GM12878 (cell line): Measurements from ENCODE around the gene PRADC1. TPM values are rescaled to one million over a fixed set of nuclear protein-coding genes. Genes with fewer than 3 reads are reported as not detected.

Experiments used
- BRCA1 ChIP-seq: IDR thresholded peaks from 2 replicates; pipeline ENCODE4 v1.6.1; 2011; ENCODE audit warnings: low read depth, low read length, improper control_type of control experiment
- CHD1 ChIP-seq: IDR thresholded peaks from 2 replicates; pipeline ENCODE4 v1.6.1; 2012; ENCODE audit warnings: low read depth, low read length, improper control_type of control experiment
- CUX1 ChIP-seq: IDR thresholded peaks from 2 replicates; pipeline ENCODE4 v1.6.1; 2012; ENCODE audit warnings: improper control_type of control experiment, low read depth, low read length; ENCODE audit not compliant: insufficient replicate concordance
- EP300 ChIP-seq, 2 experiments: fragments of 150-350 bp in 1 of 2; IDR thresholded peaks; 2 replicates each; pipeline ENCODE4 v1.6.1; 2011 to 2012; ENCODE audit warnings: low read depth in 2 of 2, low read length in 2 of 2, borderline replicate concordance in 1 of 2, improper control_type of control experiment in 1 of 2, inconsistent platforms in 1 of 2; ENCODE audit not compliant: control insufficient read depth in 1 of 2
- FOXM1 ChIP-seq: IDR thresholded peaks from 2 replicates; pipeline ENCODE4 v1.6.1; 2012; ENCODE audit warnings: low read depth, mild to moderate bottlenecking, inconsistent platforms, low read length, moderate library complexity
- GABPA ChIP-seq: IDR thresholded peaks from 2 replicates; pipeline ENCODE4 v1.6.1; 2014; ENCODE audit warnings: antibody characterized with exemption, low read depth, mild to moderate bottlenecking, inconsistent platforms
- HCFC1 ChIP-seq: fragments of 150-350 bp; IDR thresholded peaks from 2 replicates; pipeline ENCODE4 v1.6.1; 2014; ENCODE audit warnings: low read length
- MYB ChIP-seq: fragments of 150-350 bp; IDR thresholded peaks from 2 replicates; pipeline ENCODE4 v1.6.1; 2014; ENCODE audit warnings: mild to moderate bottlenecking, low read depth, low read length, borderline replicate concordance
- MYC ChIP-seq: IDR thresholded peaks from 2 replicates; pipeline ENCODE4 v1.6.1; 2011; ENCODE audit warnings: mild to moderate bottlenecking, low read length, moderate library complexity, inconsistent platforms; ENCODE audit not compliant: insufficient read depth, insufficient replicate concordance, insufficient read length, severe bottlenecking
- PAX5 ChIP-seq: IDR thresholded peaks from 2 replicates; pipeline ENCODE4 v1.6.1; 2011; ENCODE audit warnings: low read depth, low read length, borderline replicate concordance
- RELB ChIP-seq: fragments of 450-650 bp; IDR thresholded peaks from 2 replicates; pipeline ENCODE4 v1.6.1; 2017; ENCODE audit warnings: low read depth, mild to moderate bottlenecking, moderate library complexity
- SMAD5 ChIP-seq: IDR thresholded peaks from 2 replicates; pipeline ENCODE4 v1.6.1; 2016; ENCODE audit warnings: antibody characterized with exemption, low read depth
- STAT1 ChIP-seq: fragments of 450-650 bp; conservative IDR thresholded peaks from 2 replicates; pipeline ENCODE4 v1.6.1; 2014; ENCODE audit warnings: antibody characterized with exemption, mild to moderate bottlenecking
- WRNIP1 ChIP-seq: IDR thresholded peaks from 2 replicates; pipeline ENCODE4 v1.6.1; 2011; ENCODE audit warnings: low read depth, low read length, improper control_type of control experiment, borderline replicate concordance
- ZNF217 ChIP-seq: fragments of 450-650 bp; IDR thresholded peaks from 2 replicates; pipeline ENCODE4 v1.6.1; 2017; ENCODE audit warnings: antibody characterized with exemption, mild to moderate bottlenecking
- polyA plus RNA-seq, 11 experiments: library from polyadenylated mRNA; depleted of rRNA in 4 of 11; unstranded in 6 of 11; stranded (reverse) in 5 of 11; fragments of >200 nt; fragmentation: Nextera tagmentation in 4 of 11; fragmentation: Illumina TruSeq in 1 of 11; extraction: Ambion mirVana in 4 of 11; extraction: Trizol in 1 of 11; gene quantifications; 1 replicate in 1 of 11; 2 replicates in 10 of 11; pipeline versions ENCODE4 v1.2.1 to v1.2.3, GENCODE V29; 2011 to 2016; ENCODE audit warnings: inconsistent platforms in 2 of 11, missing spikeins in 2 of 11, low read depth in 1 of 11
- total RNA-seq, 4 experiments: library from RNA; depleted of rRNA in 3 of 4; stranded (reverse); fragments of >200 nt in 3 of 4; fragmentation: Illumina TruSeq in 1 of 4; extraction: Trizol in 1 of 4; gene quantifications; 2 replicates each; pipeline versions ENCODE4 v1.2.1 to v1.2.3, GENCODE V29; 2013 to 2021
- TF ChIP-seq, protein P1 (sequence below): IDR thresholded peaks from 2 replicates; pipeline ENCODE4 v1.6.1; 2012; ENCODE audit warnings: low read length, inconsistent platforms
- TF ChIP-seq, protein P2 (sequence below): fragments of 150-350 bp; IDR thresholded peaks from 2 replicates; pipeline ENCODE4 v1.6.1; 2016; ENCODE audit warnings: low read depth, low read length

The PRADC1 gene
- total and polyA plus RNA-seq, 10 of the 15 experiments (the other 5 are each of a cell fraction or from before 2014, with no cell fraction given) = 3.7 to 39.0 (median 13.8) TPM

GRCh38 chr2:73233154-73233931 is at the start of gene PRADC1 (continued):
- TF ChIP-seq CUX1 = no peak
- TF ChIP-seq SMAD5 = no peak
- no peak for TF ChIP-seq MYB
- no peak for TF ChIP-seq EP300 (IDR thresholded peaks at IDR 0.05; ENCODE audit: borderline replicate concordance in 1 of 2, control insufficient read depth in 1 of 2, low read depth in 2 of 2, low read length in 2 of 2)
- TF ChIP-seq WRNIP1 = no peak
- no peak for TF ChIP-seq RELB
- TF ChIP-seq HCFC1 = no peak; the same call in 1 of the 2 replicates
- TF ChIP-seq STAT1 = no peak
- no peak for TF ChIP-seq MYC
- TF ChIP-seq GABPA = no peak
- TF ChIP-seq, protein P1, sequence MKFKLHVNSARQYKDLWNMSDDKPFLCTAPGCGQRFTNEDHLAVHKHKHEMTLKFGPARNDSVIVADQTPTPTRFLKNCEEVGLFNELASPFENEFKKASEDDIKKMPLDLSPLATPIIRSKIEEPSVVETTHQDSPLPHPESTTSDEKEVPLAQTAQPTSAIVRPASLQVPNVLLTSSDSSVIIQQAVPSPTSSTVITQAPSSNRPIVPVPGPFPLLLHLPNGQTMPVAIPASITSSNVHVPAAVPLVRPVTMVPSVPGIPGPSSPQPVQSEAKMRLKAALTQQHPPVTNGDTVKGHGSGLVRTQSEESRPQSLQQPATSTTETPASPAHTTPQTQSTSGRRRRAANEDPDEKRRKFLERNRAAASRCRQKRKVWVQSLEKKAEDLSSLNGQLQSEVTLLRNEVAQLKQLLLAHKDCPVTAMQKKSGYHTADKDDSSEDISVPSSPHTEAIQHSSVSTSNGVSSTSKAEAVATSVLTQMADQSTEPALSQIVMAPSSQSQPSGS = no peak
- TF ChIP-seq CHD1 = no peak
- TF ChIP-seq FOXM1 = no peak
- TF ChIP-seq BRCA1 = no peak
- peak; percentile 30; the same call in 1 of the 2 replicates for TF ChIP-seq PAX5
- TF ChIP-seq, protein P2, sequence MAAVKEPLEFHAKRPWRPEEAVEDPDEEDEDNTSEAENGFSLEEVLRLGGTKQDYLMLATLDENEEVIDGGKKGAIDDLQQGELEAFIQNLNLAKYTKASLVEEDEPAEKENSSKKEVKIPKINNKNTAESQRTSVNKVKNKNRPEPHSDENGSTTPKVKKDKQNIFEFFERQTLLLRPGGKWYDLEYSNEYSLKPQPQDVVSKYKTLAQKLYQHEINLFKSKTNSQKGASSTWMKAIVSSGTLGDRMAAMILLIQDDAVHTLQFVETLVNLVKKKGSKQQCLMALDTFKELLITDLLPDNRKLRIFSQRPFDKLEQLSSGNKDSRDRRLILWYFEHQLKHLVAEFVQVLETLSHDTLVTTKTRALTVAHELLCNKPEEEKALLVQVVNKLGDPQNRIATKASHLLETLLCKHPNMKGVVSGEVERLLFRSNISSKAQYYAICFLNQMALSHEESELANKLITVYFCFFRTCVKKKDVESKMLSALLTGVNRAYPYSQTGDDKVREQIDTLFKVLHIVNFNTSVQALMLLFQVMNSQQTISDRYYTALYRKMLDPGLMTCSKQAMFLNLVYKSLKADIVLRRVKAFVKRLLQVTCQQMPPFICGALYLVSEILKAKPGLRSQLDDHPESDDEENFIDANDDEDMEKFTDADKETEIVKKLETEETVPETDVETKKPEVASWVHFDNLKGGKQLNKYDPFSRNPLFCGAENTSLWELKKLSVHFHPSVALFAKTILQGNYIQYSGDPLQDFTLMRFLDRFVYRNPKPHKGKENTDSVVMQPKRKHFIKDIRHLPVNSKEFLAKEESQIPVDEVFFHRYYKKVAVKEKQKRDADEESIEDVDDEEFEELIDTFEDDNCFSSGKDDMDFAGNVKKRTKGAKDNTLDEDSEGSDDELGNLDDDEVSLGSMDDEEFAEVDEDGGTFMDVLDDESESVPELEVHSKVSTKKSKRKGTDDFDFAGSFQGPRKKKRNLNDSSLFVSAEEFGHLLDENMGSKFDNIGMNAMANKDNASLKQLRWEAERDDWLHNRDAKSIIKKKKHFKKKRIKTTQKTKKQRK = peak; percentile 90
- no peak for TF ChIP-seq ZNF217
